GM18951 (cell line): ENCODE data around the gene SPR.

Experiments
- POLR2A ChIP-seq: IDR thresholded peaks from 4 replicates; pipeline ENCODE4 v1.6.1; 2011; ENCODE audit warnings: mild to moderate bottlenecking; ENCODE audit not compliant: insufficient read length, insufficient read depth; ENCODE audit errors: extremely low read depth
- in situ Hi-C: fragments of 300-500 bp; cut with MboI; formaldehyde crosslinking; loops from one replicate; pipeline ENCODE4 v1.12.0; 2022; ENCODE audit warnings: low sequenced_read_pairs, mixed read lengths, inconsistent platforms; ENCODE audit not compliant: unreplicated experiment

The SPR gene

DNA sequence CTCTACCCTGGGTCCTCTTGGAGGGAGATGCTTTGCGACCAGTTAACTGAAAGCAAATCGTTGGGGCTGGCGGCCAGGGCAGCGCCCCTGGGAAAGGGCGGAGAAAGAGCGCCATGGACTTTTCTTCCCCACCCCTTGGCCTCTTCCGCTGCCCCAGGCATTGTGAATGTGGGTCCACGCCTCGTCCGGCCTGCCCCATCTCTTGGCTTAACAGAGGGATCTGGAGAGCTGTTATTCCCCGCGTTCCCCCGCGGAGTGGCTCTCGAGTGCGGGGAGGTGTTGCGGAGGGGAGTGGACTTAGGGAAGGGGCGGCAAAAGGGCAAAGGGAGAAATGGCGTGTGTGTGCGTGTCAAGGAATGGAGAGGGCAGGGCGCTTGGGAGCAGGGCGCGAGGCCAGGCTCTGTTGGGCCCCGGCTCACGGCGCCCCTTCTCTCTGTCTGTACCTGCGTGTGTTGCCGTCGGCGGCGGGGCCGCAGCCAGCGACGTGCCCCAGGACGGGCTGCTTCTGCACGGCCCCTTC lies 36.7 kb downstream of the SPR start:
- in situ Hi-C loops, result no loop called here

DNA sequence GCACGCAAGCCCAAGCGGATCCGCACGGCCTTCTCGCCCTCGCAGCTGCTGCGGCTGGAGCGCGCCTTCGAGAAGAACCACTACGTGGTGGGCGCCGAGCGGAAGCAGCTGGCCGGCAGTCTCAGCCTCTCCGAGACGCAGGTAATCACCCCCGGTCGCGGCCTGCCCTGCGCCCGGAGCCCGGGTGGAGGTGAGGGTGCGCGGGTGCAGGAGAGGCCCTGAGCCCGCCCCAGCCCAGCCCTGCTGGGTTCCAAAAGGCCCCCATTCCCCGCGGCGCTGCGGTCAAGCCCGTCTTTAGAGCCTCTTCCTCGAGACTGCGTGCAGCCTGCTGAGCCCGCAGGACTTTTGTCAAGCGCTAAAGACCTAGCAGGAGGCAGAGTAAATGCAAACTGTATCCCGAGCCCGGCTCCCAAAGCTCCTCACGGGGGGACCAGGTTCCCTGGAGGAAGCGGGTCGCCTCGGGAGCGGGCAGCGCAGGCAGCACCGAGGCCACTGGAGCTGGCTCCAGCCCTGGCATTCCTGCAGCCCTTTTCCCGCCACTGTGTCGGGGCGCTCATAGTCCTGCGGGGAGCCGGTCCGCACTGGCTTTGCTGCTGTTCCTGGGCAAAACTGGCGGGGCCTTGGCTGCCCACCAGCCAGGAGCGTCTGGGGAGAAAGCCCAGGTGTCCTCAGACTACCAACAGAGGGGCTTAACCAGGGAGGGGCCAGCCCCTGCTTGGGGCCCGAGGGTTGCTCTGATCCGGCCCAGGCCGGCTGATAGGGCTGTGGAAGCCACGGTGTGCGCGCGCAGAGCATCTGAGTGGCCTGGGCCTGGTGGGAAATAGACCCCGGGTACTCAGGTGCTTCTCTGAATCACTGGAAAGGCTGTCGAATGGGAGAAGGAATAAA lies 37.4 kb downstream of the SPR start:
- no peak for TF ChIP-seq POLR2A
- in situ Hi-C loops, result no loop called here

More for the DNA sequence above, 36.7 kb downstream of the SPR start:
- no peak for TF ChIP-seq POLR2A

DNA sequence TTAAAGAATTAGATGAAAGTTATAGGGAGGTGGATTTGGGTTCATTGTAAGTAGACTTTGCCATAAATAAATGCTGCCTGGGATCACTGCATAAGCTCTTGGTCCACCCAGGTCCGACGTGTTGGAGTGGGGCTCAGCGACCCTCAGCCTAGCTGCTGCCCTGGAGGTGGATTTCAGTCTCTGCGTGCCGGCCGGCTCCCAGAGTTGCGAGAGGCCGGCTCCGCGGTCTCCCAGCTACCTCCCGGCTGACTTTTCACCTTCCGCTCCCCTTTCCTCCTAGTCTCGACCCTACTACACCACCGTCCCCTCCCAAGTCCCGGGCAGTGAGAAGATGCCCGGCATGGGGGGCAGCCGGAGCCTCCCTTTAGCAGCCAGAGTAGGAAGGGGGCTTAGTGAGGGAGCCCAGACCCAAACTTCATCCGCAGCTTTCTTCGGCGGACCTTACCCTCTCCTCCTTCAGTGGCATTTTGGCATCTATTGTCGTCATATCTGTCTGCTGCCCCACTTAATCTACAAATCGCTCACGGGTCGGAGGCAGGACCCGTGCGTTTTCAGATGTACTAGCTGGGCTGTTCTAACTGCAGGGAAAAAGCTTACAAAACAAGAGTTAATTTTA lies 38.2 kb downstream of the SPR start:
- in situ Hi-C loops, result no loop called here
- TF ChIP-seq POLR2A, result no peak

DNA sequence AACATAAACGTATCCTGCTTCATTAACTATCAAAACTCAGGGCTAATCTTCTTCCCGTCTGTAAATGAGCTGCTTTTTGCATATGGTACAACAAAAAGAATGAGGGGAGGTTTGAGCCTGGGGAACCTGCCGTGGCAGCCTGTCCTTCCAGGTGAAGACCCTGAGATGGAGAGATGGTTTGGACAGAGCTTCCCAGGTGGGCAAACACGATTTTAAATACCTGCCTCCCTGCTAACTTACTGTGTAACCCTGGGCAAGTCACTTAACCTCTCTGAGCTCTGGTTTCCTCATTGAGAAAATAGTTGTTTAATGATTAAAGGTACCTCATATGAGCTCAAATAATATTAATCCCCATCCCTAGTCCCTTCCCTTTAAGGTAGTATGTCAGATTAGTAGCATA lies 39.2 kb downstream of the SPR start:
- TF ChIP-seq POLR2A, result no peak
- in situ Hi-C loops, result no loop called here

DNA sequence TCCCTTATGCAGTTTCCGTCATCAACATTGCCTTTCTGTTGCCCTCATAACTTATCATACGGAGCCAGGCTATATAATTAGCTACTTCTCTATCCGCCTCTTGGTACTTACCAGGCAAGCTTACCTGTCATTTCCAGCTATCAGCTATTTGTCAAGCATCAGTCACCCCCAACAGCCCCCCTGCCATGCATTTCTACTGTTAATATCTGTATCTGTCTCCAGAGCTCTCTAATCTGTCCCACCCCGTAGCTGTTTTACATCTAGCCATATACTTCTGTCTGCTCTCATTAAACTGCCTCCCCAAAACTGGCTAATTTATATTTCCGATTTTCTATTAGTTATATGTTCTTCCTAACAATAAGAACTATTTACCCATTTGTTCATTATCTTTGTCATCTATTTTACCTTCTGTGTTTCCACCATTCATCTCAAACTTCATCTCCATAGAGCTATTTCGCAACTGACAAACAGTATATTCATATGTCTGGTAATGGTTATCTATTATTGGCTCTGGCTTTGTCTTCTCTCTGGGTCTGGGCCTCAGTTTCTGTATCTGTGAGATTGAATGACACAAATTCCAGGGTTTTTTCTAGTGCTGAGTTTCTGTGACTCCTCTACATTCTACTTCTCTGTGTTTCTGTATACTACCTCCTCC lies 39.7 kb downstream of the SPR start:
- no peak for TF ChIP-seq POLR2A
- in situ Hi-C loops, result no loop called here

DNA sequence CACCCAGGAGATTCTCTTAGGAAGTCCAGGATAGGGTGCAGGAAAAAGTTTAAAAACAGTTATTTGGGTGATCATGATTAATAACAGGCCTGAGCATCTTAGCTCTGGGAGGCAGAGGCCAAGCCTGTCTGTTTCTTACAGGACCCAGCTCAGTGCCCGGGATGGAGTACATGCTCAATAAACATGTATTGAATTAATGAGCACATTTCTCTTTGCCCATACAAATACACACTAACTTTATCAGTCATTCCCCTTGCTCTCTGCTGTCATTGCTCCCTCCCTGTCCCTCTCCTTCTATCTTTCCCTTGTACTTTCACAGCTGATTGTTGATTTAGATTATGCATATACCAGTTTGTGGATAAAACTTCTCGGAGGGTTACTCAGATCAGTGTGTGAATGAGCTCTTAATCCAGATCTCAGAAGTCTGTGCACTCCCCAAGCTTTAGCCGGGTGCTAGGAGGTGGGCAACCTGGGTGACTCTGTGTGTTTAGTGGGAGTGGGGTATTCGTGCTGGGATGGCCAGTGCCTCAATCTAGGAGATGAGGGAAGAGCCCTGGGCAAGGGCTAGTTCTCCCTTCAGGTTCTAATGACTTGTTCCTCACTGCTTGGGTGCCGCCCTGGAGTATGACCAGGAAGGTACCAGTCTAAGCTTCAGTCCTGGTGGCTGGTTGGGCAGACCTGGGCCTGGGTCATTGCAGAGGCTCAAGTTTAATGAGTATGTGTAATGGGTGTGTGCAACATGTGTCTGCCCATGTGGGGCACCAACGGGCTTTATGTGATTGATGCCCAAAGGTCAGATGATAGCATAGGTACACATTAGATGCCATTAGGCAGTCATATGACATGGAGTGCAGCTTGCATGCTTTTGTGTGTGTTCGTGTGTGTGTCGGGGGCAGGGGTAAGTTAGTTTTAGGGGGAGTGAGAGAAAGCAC lies 40.7 kb downstream of the SPR start:
- in situ Hi-C loops, result no loop called here
- no peak for TF ChIP-seq POLR2A

DNA sequence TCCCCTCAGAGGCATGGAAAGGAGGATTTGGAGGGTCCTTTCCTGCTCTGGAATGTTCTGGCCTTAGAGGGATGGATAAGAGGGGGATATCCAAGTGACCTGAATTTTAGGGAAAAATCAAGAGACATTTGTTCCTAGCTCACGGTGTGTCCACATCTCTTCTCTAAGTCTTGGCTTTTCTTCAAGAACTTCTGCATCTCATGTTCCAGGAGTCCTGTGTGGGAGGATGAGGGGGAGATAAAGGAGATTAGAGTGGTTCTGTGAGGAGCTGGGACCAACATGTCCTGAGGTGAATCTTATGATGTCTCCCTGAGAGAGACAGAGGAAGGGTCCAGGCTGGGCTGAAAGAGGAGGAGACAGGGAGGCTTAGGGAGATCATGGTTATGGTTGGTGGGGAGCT lies 41.8 kb downstream of the SPR start:
- in situ Hi-C loops, result no loop called here
- no peak for TF ChIP-seq POLR2A

DNA sequence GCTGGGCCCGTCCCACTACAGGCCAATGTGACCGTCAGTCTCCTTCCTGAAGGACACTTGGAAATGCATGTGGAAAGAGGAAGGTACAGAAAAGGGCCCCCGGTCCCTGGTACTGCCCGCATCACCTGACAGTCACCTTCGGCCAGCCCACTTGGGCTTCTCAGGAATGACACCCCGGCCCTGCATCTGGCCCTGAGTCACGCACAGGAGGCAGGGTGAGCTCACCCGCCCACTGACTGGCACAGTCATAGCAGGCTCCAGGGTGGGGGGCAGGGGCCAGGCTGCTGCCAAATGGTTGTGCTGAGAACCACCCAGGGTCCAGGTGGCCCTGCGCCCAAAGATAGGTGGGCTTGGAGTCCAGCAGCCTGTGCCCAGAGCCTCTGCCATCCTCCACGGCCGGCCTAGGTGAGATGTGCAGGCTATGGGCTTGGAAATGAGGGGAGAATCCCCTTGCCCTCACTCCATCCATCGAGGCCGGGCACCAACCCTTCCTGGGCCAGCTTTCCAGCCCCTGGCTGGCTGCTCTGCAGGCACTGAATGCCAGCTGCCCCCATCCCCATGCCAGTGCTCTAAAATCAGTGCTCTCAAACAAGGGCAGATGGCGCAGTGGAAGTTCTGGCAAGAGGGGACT lies 44.2 kb downstream of the SPR start:
- TF ChIP-seq POLR2A, result no peak
- in situ Hi-C loops, result no loop called here

DNA sequence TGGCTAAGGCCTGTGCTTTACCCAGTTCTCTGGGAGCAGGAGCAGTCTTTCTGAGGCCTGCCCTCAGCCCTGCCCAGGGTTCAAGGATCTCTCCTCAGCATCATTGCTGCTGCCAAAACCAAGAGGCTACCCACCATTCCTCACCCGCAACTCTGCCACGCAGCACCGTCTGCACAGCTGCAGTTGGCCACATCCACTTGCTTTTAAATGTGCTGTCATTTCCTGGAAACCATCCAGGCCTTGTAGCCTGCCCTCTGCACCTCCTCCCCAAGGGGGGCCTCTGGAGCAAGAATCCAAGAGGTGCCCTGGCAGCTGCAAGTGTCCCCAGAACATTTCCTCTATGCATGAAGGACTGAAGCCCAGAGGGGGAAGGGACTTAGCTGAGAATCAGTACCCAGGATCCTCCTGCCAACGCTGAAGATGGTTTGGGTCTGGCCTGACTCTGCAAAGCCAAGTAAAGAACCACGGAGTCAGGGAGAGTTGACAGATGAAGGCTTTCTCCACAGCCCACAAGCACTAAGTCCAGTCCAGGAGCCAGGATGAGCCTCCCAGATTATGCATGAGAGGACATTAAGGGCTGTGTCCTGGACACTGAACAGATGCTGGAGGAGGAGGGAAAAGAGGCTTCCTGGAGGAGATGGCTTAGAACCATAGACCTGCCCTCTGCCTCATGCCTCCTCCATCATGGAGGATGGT lies 45.0 kb downstream of the SPR start:
- no peak for TF ChIP-seq POLR2A
- in situ Hi-C loops, result no loop called here

DNA sequence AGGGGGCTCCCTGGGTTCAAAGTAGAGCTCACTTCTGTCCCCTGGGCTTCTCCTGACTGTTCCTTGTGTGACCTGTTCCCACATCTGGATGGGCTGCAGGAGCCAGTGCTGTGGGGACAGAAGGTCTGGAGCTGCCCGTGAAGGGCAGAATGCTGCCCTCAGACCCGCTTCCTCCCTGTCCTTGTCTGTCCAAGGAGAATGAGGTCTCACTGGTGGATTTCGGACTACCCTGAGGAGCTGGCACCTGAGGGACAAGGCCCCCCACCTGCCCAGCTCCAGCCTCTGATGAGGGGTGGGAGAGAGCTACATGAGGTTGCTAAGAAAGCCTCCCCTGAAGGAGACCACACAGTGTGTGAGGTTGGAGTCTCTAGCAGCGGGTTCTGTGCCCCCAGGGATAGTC lies 45.6 kb downstream of the SPR start:
- in situ Hi-C loops, result no loop called here
- no peak for TF ChIP-seq POLR2A

DNA sequence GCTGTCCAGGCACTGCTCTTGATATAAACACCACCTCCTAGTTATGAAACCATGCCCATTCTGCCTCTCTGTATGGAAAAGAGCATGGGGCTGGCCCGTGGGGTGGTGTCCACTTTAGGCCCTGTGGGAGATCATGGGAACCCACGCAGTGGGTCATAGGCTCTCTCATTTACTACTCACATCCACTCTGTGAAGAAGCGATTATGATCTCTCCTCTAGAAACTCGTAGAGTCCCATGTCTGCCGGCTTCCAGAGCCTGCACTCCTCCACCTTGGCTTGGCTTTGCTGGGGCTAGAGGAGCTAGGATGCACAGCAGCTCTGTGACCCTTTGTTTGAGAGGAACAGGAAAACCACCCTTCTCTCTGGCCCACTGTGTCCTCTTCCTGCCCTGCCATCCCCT lies 46.0 kb downstream of the SPR start:
- in situ Hi-C loops, result no loop called here
- no peak for TF ChIP-seq POLR2A
